ENCODE results near the gene SAMD4B.
"Not testable (repeated sequence)": the region's sequence is repeated elsewhere in the genome, so short reads cannot be mapped to it uniquely, and the experiment has no call there.

Gene SAMD4B

GRCh38 chr19:39377373-39378362 is 35.4 kb downstream of the SAMD4B start:
- Histone ChIP-seq H3K27ac (peak overlapping the region in 1 of 2 donors; percentile 31), H3K4me3 (no peak overlapping the region)
- no peak for DNase-seq (ENCODE audit: low spot score)
- TF ChIP-seq CTCF (IDR thresholded peaks at IDR 0.05): no peak

- H3K27ac ChIP-seq: peak overlapping the region in 1 of 2 donors; percentile 68
- not testable (repeated sequence) for DNase-seq (ENCODE audit: low spot score); H3K4me3 ChIP-seq
Observed at GRCh38 chr19:39379366-39379765, 37.1 kb downstream of the SAMD4B start.

- H3K27ac ChIP-seq: peak overlapping the region in 1 of 2 donors; percentile 68
- no peak for TF ChIP-seq CTCF (IDR thresholded peaks at IDR 0.05)
- no peak for DNase-seq (ENCODE audit: low spot score)
- H3K4me3 ChIP-seq: no peak overlapping the region
Observed at GRCh38 chr19:39379865-39380396, 37.7 kb downstream of the SAMD4B start.

- DNase-seq (ENCODE audit: low spot score): no peak
- no peak overlapping the region for H3K4me3 ChIP-seq
- no peak for TF ChIP-seq CTCF (IDR thresholded peaks at IDR 0.05)
- peak overlapping the region in 1 of 2 donors; percentile 68 for H3K27ac ChIP-seq
Observed at GRCh38 chr19:39380521-39381502, 38.6 kb downstream of the SAMD4B start.

- DNase-seq (ENCODE audit: low spot score): no peak
Observed at GRCh38 chr19:39381910-39382611, 39.8 kb downstream of the SAMD4B start.

More at GRCh38 chr19:39381910-39382611, 39.8 kb downstream of the SAMD4B start:
- H3K27ac ChIP-seq: no peak overlapping the region
- TF ChIP-seq CTCF (IDR thresholded peaks at IDR 0.05): no peak
- no peak overlapping the region for H3K4me3 ChIP-seq
